Nephron progenitor cell (in vitro differentiated cells): ENCODE measurements around the gene ITGA3.

ENCODE experiments used
- DNase-seq: peaks from one replicate; pipeline ENCODE4 v3.0.0; 2021
- H3K27ac Mint-ChIP-seq: 2 replicates; pipeline ENCODE4 v1.8.0; 2021; ENCODE audit warnings: mild to moderate bottlenecking, moderate library complexity, mixed read lengths
- H3K27me3 Mint-ChIP-seq: 2 replicates; pipeline ENCODE4 v1.8.0; 2021; ENCODE audit warnings: mild to moderate bottlenecking, low read depth, mixed read lengths; ENCODE audit not compliant: poor library complexity
- H3K36me3 Mint-ChIP-seq: 2 replicates; pipeline ENCODE4 v1.8.0; 2021; ENCODE audit warnings: low read depth, mixed read lengths
- H3K4me1 Mint-ChIP-seq: 2 replicates; pipeline ENCODE4 v1.8.0; 2021; ENCODE audit warnings: mixed read lengths
- H3K4me3 Mint-ChIP-seq: 2 replicates; pipeline ENCODE4 v1.8.0; 2021; ENCODE audit warnings: mild to moderate bottlenecking, moderate library complexity, mixed read lengths
- H3K9me3 Mint-ChIP-seq: 2 replicates; pipeline ENCODE4 v1.8.0; 2021; ENCODE audit warnings: mild to moderate bottlenecking, moderate library complexity, mixed read lengths
- CTCF ChIP-seq: fragments of 200-600 bp; sonication (generic); IDR thresholded peaks from 2 replicates; pipeline ENCODE4 v1.5.0; 2021; ENCODE audit warnings: antibody characterized with exemption

The ITGA3 gene

DNA sequence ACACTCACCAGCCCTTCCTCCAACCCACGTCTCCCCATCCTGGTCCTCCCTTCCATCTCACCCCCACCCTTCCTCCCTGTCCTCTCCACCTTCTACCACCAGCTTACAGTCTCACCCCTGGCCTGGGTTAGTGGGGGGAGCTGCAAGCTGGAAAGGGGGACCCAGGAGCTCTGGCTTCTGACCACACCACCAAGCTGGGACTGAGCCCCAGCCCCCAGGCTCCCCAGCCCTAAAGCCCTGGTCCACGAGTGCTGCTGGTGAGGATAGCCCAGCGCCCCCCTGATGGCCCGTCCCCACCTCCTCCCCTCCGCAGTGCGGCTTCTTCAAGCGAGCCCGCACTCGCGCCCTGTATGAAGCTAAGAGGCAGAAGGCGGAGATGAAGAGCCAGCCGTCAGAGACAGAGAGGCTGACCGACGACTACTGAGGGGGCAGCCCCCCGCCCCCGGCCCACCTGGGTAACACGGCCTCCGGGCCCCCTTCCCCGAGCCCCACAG is 32.0 kb downstream of the ITGA3 start:
- TF ChIP-seq CTCF, result no peak
- DNase-seq, result no peak
- Mint-ChIP-seq H3K27me3 (peaks cover 30% of the 10 kb centered on the region), H3K36me3 (no peaks in the 10 kb centered on the region), H3K9me3 (no peaks in the 10 kb centered on the region), H3K27ac (no peak overlapping the region), H3K4me1 (peaks cover 23% of the 10 kb centered on the region), H3K4me3 (no peak overlapping the region)

DNA sequence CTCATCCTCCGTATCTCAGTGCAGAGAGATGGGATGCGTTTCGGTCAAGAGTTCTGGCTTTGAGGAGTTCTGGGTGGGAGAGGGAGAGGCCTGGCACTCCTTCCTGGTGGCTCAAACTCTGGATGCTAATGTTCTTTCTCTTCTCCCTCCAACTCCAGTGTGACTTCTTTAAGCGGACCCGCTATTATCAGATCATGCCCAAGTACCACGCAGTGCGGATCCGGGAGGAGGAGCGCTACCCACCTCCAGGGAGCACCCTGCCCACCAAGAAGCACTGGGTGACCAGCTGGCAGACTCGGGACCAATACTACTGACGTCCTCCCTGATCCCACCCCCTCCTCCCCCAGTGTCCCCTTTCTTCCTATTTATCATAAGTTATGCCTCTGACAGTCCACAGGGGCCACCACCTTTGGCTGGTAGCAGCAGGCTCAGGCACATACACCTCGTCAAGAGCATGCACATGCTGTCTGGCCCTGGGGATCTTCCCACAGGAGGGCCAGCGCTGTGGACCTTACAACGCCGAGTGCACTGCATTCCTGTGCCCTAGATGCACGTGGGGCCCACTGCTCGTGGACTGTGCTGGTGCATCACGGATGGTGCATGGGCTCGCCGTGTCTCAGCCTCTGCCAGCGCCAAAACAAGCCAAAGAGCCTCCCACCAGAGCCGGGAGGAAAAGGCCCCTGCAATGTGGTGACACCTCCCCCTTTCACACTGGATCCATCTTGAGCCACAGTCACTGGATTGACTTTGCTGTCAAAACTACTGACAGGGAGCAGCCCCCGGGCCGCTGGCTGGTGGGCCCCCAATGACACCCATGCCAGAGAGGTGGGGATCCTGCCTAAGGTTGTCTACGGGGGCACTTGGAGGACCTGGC is 33.3 kb downstream of the ITGA3 start:
- H3K4me1 Mint-ChIP-seq, result peaks cover 31% of the 10 kb centered on the region
- H3K27me3 Mint-ChIP-seq, result peaks cover 34% of the 10 kb centered on the region
- no peak overlapping the region for H3K27ac Mint-ChIP-seq

DNA sequence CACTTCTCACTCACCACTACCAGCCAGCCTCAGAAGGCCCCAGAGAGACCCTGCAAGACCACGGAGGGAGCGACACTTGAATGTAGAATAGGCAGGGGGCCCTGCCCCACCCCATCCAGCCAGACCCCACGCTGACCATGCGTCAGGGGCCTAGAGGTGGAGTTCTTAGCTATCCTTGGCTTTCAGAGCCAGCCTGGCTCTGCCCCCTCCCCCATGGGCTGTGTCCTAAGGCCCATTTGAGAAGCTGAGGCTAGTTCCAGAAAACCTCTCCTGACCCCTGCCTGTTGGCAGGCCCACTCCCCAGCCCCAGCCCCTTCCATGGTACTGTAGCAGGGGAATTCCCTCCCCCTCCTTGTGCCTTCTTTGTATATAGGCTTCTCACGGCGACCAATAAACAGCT is 34.2 kb downstream of the ITGA3 start:
- Mint-ChIP-seq H3K36me3 (no peaks in the 10 kb centered on the region), H3K27me3 (peaks cover 36% of the 10 kb centered on the region), H3K4me1 (peaks cover 40% of the 10 kb centered on the region), H3K4me3 (no peak overlapping the region), H3K27ac (no peak overlapping the region), H3K9me3 (no peaks in the 10 kb centered on the region)
- no peak for TF ChIP-seq CTCF
- no peak for DNase-seq

More for the DNA sequence above, 33.3 kb downstream of the ITGA3 start:
- no peak overlapping the region for H3K4me3 Mint-ChIP-seq
- DNase-seq, result no peak
- H3K9me3 Mint-ChIP-seq, result no peaks in the 10 kb centered on the region
- H3K36me3 Mint-ChIP-seq, result no peaks in the 10 kb centered on the region
- no peak for TF ChIP-seq CTCF

DNA sequence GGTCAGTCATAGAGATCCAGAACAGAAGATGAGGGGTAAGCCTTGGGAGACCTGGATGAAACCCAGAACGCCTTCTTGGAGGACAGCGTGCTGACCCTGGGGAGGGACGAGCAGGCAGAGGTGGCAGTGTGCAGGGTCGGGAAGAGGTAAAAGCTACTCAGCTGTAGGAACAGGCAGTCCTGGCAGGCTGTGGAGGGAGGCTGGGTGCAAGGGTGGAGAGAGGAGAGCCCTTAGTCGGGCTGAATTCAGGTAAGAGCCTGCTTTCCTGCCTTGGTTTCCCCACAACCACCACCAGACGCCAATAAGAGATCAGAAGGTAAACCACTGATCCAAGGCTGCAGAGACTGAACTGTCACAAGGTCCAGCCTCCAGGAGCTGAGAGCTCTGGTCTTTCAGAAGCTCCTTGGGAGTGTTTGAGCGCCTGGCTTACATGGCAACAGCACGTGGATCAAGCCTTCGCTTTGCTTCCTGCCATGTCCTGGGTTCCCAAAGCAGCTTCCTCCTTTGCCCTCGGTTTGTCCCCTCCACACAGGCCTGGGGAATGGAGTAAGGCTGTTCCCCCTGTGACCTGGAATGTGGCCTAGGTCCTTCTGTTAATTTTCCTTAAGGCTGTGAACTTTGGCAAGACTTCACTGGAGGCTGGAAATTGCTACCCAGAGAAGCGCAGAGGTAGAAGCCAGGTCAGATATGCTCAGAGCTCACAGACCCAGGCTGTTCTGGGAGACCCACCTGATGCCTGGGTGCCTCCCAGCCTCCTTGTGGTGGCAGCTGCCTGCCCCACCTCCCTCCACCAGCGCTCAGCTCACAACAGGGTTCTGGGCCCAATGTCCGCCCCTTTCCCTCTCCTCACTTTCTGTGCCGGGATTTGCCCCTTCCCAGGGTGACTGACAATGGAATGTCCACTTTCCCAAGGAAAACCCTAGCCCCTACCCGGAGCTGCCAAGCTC is 35.3 kb downstream of the ITGA3 start:
- Mint-ChIP-seq H3K27me3 (peaks cover 33% of the 10 kb centered on the region), H3K4me1 (peaks cover 51% of the 10 kb centered on the region), H3K9me3 (no peaks in the 10 kb centered on the region), H3K27ac (no peak overlapping the region), H3K36me3 (no peaks in the 10 kb centered on the region), H3K4me3 (no peak overlapping the region)
- no peak for DNase-seq
- no peak for TF ChIP-seq CTCF

- no peaks in the 10 kb centered on the region for H3K36me3 Mint-ChIP-seq
- H3K27me3 Mint-ChIP-seq, result peaks cover 33% of the 10 kb centered on the region
- no peak overlapping the region for H3K4me3 Mint-ChIP-seq
- no peak overlapping the region for H3K27ac Mint-ChIP-seq
- no peaks in the 10 kb centered on the region for H3K9me3 Mint-ChIP-seq
- no peak for DNase-seq
- TF ChIP-seq CTCF, result no peak
- H3K4me1 Mint-ChIP-seq, result peaks cover 57% of the 10 kb centered on the region
Observed at GRCh38 chr17:50091918-50092285, 36.0 kb downstream of the ITGA3 start.
